HCEC 1CT (cell line): ENCODE results near the gene PLXNA4.

Experiments
- DNase-seq: peaks from one replicate; pipeline ENCODE4 v3.0.0-alpha.2; 2017

Gene PLXNA4

GRCh38 chr7:132130497-132130896 lies 445.8 kb downstream of the PLXNA4 start:
- no peak for DNase-seq

DNA sequence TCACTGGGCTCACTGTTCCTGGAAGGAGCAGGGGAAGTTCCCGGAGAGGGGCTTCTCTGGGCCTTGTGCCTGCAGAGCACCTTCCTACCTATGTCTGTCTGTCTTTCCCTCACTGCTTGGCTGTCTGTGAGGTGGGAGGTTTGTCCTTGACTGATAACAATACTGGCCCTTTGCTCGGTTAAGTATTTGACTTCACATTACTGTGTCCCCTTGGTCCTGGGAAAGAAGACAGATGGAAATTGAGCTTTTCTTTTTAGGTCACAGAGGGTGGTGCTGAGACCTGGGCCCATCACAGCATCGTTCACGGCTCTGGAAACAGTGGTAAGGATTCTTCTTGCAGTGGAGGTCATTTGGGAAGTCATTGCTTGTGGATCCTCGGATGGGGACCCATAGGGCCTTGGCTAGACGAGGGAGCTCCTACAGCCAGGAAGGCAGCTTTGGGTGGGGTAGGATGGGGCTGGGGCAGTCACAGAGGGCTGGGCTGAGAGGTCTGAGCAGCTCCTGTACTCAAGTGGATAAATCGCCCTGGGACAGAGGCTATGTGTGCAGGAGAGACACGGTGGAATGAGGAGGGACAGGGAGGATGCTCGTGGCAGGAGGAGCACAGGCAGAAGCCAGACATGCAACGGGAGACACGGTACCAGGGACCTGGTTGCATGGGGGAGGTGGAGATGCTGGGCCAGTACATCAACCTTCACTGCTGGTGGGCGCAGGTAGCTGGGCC lies 450.2 kb downstream of the PLXNA4 start:
- DNase-seq = no peak

- no peak for DNase-seq
Measured at GRCh38 chr7:132125096-132125495, 451.2 kb downstream of the PLXNA4 start.

DNA sequence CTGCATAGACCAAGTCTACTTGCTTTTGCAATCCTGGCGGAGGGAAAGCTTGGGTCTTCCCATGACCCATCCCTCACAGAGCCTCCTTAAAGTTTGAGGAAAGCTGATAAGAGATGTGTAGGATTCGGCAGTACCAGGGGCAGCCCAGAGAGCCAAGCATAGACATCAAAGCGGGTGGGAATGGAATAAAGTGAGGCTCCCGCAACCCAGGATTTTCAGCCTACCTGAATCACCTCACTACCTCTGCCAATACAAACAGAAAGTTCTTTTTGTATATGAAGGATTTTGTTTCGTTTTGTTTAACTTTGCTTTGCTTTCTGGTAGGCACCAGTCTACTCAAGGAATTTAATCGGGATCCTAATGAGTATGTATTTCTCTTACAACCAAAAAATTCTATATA lies 451.7 kb downstream of the PLXNA4 start:
- no peak for DNase-seq

DNA sequence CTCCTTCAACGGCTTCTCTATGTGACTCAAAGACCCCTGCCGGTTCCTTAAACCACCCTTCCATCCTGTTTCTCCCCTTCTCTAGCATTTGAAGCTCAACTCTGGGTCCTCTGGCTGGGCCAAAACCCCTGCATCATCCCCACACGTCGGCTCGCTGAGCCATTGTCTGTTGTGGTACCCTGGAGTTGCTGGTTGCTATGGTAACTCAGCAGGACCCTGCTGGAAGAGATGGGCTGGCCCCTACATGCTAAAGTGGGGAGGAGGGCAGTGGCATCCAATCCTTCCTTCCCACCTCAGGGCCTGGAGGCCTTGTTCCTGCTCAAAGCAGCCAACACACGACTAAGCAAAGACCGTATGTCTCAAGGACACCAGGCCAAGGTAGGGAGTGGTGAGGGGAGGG lies 452.5 kb downstream of the PLXNA4 start:
- DNase-seq = no peak

- no peak for DNase-seq
Measured at GRCh38 chr7:132122901-132123300, 453.4 kb downstream of the PLXNA4 start.

DNA sequence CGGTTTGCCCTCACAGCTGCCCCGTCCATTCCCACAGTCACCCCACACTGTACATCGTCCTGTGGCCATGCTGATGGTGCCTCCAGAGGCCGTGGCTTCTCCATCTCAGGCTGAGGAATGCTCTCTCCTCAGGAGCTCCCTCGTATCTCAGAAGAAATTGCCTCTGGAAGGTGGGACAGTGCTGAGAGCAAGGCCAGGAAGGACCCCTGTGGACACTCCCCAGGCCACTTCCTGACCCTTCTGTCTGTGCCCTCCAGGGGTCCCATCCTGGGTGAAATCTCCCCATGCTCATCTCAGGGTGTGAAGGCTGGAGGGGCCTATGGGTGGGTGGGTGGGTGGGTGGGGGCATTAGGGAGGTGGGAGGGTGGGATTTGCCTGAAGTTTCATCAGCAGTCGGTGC lies 454.3 kb downstream of the PLXNA4 start:
- no peak for DNase-seq

DNA sequence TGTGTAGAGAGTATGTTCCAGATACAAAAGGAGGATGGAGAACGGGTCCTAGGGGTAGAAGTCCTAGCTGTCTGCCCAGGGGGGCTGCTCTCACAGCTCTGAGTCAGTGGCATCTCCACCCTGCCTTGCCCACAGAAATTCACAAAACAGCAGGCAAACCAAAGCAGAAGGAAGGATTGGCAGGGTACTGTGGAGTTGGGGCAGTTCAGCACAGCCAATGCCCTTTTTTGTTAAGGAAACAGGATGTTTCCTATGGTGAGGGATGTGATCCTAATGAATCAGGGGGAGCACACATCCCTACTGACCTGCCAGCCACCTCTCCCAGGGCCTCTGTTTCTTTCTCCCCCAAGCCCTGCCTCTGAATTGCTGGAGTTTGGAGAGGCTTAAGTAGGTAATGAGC lies 457.6 kb downstream of the PLXNA4 start:
- DNase-seq = no peak

DNA sequence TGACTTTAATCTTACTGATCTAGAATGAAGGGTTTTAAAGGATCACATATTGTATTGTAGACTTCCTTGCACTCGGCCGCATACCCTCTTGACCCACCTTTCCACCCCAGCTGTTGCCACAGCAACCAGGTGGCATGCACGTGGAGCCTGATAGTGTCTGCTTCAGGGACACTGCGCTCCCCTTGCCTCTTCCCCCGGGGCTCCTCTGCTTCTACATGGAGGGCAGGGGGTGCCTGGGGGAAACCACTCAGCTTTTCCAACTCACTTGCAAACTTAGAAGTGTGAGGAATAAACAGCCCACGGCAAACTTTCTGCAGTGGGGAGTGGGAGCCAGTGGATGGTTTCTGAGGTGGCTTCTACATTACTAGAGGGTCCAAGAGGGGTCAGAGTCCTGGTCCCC lies 458.6 kb downstream of the PLXNA4 start:
- DNase-seq = no peak

DNA sequence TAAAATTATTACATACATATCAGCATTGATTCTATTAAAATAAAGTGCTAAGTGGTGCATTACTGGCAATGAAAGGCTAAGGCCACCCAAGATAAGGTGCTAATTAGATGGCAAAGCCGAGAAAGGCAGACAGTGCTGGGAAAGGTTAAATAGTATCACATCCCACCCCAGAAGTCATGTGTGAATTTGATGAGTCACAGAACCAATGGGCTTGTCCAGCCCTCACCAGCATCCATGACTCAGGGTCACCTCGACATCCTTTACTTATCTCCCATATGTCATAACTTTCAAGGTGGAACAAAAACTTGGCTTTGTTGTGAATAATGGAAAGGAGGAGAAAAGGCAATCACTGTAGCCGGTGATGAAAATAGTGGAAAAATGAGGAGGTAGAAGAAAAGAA lies 459.1 kb downstream of the PLXNA4 start:
- peak; percentile 5 for DNase-seq

- no peak for DNase-seq
Measured at GRCh38 chr7:132116369-132116768, 459.9 kb downstream of the PLXNA4 start.

- no peak for DNase-seq
Measured at GRCh38 chr7:132115758-132116157, 460.5 kb downstream of the PLXNA4 start.

DNA sequence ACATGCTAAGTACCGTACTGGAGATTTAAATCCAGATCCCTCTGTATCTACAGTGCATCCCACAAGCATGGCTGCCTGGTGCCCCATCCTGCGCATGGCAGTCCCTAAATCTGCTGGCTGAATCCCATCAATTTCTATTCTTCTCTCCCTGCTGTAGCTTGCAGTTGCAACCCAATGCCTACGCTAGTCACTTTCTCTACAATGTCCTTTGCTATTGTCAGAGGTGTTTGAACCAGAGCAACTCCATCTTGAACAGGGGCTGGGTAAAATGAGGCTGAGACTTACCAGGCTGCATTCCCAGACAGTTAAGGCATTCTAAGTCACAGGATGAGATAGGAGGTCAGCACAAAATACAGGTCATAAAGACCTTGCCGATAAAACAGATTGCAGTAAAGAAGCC lies 461.2 kb downstream of the PLXNA4 start:
- DNase-seq = no peak

DNA sequence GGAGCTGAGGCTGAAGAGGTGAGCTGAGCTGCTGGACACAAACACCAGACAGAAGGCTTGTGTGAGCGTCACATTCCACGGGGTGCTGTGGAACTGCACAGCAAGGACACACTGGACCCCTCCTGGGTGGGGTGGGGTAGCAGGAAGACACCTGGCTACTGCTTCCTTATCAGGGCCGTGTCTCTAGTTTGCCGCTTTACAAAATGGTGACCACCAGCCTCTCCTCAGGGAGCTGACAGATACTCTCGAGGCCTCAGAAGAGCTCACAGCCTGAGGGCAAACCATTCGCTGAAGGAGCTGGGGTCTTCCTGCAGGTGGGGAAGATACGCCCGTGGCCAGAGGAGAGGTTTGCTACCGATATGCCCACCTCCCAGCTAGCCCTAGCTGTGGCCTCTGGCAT lies 461.9 kb downstream of the PLXNA4 start:
- DNase-seq = no peak

DNA sequence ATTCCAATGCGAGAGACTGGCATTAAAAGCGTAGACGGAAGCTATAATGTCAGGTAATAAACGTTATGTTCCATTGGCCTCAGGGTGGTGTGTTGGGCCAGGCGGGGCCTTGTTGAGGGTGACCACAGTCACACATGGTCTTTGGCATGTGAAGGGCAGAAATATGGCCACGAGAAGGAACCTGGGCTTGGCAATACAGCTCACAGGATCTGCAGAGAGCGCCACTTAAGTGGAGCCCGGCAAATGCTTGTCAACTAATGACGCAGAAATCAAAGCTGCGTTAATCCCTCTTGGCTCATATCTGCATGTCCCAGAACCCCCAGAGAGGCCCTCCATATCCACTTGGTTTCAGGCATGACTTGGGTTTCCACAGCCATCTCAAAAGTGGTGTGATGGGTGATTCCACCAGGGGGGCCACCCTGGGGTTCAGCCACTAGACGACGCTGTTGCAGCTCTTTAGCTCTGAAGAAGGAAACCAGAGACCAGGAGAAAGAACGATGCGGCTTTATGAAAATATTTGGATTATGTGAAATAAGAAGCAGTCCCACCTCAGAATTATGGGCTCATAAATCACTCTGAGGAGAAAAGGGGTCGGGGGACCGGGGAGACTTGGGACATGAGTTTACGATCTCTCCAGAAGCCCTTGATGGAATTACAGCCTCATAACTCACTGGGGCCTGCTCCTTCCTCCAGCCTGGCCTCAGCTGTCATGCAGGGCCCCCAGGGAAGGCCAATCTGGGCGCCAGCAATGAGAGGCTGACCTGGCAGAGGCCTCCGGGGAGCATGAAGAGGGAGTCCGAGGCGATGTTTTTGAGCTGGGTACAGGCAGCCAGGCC lies 462.5 kb downstream of the PLXNA4 start:
- DNase-seq = no peak

DNA sequence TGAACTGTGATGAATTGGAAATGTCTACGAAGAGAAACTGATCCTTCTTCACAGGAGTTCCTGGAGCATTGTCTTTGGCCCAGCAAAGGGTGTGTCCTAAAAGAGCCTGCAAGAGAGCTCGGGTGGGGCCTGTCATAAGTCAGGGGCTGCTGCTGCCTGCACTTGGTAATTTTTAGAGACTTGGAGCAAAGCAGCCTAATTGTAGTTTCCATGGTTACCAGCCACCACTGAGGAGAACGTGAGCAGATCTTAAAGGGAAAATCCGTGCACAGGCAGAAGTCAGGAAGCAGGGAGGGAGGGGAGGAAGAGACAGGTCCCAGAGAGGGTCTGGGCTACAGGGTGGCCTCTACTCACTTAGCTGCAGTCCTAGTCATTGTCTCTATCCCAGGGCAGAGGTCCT lies 463.6 kb downstream of the PLXNA4 start:
- no peak for DNase-seq

GRCh38 chr7:132112106-132112505 lies 464.2 kb downstream of the PLXNA4 start:
- no peak for DNase-seq

GRCh38 chr7:132110692-132111091 lies 465.6 kb downstream of the PLXNA4 start:
- no peak for DNase-seq

- DNase-seq = no peak
Measured at GRCh38 chr7:132109769-132110168, 466.5 kb downstream of the PLXNA4 start.

DNA sequence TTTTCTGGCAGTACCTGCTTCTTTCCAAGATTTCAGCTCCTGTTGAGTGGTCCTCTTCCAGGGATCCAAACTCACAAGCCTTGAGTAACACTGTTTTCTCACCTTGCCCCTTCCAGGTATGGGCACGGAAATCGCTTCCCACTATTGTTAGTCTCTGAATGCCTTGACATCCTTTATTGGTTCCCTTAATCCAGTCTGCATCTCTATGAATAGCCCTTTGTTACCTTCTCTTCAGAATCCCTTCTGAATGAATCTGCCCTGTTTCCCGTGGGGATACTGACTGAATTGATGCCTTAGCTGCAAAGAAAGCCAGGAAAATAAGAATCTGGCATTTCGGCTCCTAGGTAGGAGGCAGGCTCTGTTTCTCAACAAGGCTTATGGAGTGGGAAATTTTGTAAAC lies 467.7 kb downstream of the PLXNA4 start:
- no peak for DNase-seq

DNA sequence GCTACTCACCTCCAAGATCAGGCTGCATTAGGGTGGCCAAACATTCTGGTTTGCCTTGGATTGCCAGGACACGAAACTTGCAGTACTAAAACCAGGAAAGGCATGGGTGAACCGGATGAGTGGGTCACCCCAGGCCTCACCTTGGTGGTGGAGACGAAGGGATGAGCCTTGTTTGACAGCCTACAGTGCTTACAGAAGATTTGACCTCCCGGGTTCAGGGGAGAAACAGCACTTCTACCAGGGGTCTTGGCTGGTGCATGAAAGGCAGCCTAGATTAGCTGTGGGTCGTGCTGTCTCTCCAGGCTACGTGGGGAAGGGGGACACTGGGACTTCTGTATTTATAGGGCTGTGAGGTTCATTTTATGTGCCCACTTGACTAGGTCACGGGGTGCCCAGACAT lies 469.8 kb downstream of the PLXNA4 start:
- DNase-seq = no peak

GRCh38 chr7:132105096-132105495 lies 471.2 kb downstream of the PLXNA4 start:
- DNase-seq = no peak

- DNase-seq = no peak
Measured at GRCh38 chr7:132103718-132104117, 472.6 kb downstream of the PLXNA4 start.

- DNase-seq = no peak
Measured at GRCh38 chr7:132102942-132103341, 473.3 kb downstream of the PLXNA4 start.

DNA sequence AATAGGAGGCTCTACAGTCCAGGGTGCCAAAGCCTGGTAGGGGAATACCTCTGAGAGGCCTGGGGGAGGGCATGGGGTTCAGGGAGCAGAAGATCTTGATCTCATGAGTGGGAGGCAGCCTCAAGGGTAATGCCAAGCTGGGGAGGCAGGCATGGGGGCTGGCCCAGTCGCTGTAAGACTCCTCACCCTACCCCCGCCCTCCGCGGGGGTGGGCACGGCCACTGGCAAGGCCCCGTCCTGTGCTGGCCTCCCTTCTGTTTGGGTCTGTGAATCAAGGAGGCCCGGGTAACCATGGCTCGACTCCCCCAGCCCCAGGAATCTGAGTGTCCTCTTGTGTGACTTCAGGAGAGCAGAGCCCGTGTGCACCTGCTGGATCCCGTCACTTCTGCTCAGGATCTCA lies 473.9 kb downstream of the PLXNA4 start:
- no peak for DNase-seq
